Measurements from ENCODE around the gene EME1.
"Not testable (repeated sequence)": the region's sequence is repeated elsewhere in the genome, so short reads cannot be mapped to it uniquely, and the experiment has no call there.

Gene EME1

GRCh38 chr17:50372758-50373556 is at the start of gene EME1, which contains the start of gene MRPL27:
EME1 (plus strand) TSS chr17:50373229; CDS start chr17:50375209, 1,980 bp downstream.
MRPL27 (minus strand) TSS chr17:50373184; CDS start chr17:50373170, 14 bp downstream.
- DNase-seq (ENCODE audit: low read depth in 2 of 2), result peak; percentile 71 to 75

DNA sequence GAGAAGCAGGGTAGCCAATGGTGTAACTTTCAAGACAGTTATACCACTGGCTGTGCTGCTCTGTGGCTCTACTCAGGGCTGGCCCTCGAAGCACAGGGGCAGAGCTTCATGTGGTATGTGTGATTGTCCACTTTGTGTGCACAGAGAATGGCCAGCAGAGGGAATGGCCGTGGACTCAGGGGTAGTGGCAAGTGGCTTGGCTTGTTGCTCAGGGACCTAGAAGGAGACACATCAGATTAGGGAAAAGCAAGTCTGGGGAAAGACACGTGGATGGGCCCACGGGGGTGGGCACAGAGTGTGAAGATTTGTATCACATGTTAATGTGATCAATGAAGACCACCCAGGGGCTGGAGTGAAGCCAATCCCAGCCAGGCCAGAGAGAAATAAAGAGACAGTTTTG is 47.1 kb upstream of the EME1 start:
- no peak for DNase-seq (ENCODE audit: low read depth in 2 of 2)

- DNase-seq (ENCODE audit: low read depth in 2 of 2), result no peak
Observed at GRCh38 chr17:50326831-50327364, 46.1 kb upstream of the EME1 start.

DNA sequence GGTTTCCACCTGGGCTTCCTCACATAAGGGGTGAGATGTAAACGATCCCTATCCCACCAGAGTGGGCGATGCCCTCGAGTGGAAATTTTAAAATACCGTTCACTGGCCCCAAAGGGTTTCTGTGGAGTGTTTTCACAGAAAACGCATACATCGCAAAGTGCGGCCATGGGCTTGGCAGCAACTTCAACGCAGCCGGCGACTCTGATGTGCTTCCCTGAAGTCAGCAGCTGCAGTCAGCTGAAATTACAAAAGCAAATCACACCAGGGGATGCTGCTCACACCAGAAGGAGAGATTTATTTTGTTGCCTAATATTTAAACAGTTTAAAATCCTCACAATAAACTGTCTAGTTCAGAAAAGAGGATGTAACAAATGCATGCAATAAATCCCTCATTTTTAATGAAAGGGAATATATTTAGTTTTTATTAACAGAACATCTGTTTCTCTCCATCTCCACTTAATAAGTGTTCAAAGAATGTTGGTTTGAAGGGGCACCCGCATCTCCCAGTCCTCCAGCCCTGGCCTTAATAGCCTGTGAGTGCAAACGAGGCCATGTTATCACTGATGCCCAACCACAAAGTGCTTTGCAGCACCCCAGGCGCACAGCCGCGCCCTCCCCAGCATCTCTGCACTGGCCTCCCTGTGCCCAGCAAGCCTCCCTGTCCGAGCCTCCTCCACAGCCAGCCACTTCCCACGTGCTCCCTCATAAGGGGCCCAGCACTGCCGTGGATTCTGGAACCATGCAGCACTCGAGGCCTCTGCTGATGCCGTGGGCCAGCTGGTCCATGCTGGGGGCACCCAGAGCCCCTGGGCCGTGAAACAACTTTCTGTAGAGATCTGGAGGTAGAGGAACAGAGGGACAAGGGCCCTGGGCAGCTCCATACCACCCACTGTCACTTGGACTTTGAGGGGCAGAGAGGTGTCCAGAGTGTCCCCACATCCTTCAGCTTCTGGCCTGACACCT is 44.4 kb upstream of the EME1 start:
- DNase-seq (ENCODE audit: low read depth in 2 of 2), result no peak

GRCh38 chr17:50329716-50330115 is 43.3 kb upstream of the EME1 start:
- no peak for DNase-seq (ENCODE audit: low read depth in 2 of 2)

- DNase-seq (ENCODE audit: low read depth in 2 of 2), result no peak
Observed at GRCh38 chr17:50330151-50330775, 42.8 kb upstream of the EME1 start.

- DNase-seq (ENCODE audit: low read depth in 2 of 2), result peak in 1 of 2 donors; percentile 28
Observed at GRCh38 chr17:50331085-50331791, 41.8 kb upstream of the EME1 start.

- DNase-seq (ENCODE audit: low read depth in 2 of 2), result no peak
Observed at GRCh38 chr17:50332196-50332595, 40.8 kb upstream of the EME1 start.

GRCh38 chr17:50333291-50334057 is 39.6 kb upstream of the EME1 start:
- DNase-seq (ENCODE audit: low read depth in 2 of 2), result not testable (repeated sequence)

GRCh38 chr17:50337956-50338355 is 35.1 kb upstream of the EME1 start:
- DNase-seq (ENCODE audit: low read depth in 2 of 2), result no peak

DNA sequence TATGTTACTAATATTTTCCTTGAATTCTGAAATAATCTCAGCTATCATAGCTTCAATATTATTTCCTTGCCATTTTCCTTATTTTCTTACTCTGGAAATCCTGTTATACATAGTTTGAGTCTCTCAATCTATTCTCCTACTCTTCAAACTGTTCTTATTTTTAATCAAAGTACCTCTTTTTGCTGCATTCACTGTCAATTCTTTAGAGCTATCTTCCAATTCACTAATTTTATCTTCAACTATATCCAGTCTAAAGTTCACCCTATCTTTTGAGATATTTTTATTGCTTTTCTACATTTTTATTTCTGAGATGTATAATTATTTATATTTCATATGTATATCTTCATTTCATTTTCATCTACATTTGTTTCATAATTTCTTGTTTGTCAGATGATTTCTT is 34.4 kb upstream of the EME1 start:
- DNase-seq (ENCODE audit: low read depth in 2 of 2), result no peak

- no peak for DNase-seq (ENCODE audit: low read depth in 2 of 2)
Observed at GRCh38 chr17:50339381-50339780, 33.6 kb upstream of the EME1 start.

GRCh38 chr17:50344731-50345365 is 28.2 kb upstream of the EME1 start:
- no peak for DNase-seq (ENCODE audit: low read depth in 2 of 2)

DNA sequence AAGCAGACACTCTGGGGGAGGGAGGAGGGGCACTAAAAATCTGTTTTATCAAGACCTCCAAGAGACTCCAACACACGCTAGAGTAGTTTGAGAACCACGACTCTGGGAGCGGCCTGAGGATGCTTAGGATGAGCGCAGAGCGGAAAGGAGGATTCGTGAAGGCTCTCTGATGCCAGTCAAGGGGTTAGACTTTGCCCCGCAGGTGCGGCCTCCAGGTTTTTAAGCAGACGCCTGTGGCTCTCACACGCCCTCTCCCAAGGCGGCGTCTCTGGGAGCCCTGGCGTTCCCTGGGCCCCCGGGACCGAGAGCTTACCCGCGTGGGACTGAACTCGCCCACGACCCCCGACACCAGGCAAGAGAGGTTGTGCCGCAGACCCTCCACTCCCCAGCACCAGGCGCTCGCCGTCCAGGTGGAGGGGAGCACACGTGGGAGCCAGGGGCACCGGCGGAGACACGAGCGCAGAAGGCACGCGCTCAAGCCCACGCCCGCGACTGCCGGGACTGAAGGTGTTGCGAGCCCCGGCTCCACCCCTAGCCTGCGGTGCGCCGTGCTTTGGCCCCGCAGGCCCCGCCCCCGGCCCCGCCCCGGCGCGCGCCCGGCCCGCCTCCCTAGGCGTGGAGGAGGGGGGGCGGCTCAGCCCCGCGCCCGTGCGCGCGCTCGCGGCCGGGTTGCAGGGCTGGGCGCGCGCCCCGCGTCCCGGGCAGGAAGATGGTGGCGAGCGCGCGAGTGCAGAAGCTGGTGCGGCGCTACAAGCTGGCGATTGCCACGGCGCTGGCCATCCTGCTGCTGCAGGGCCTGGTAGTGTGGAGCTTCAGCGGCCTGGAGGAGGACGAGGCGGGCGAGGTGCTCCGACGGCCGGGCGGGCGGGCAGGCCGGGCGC is 27.4 kb upstream of the EME1 start, which contains the start of gene XYLT2:
Gene XYLT2 (plus strand): TSS at position 695 of the 881 bp plus-strand sequence. CDS start 15 bp downstream, at position 710.
- peak; percentile 85 to 87 for DNase-seq (ENCODE audit: low read depth in 2 of 2)

DNA sequence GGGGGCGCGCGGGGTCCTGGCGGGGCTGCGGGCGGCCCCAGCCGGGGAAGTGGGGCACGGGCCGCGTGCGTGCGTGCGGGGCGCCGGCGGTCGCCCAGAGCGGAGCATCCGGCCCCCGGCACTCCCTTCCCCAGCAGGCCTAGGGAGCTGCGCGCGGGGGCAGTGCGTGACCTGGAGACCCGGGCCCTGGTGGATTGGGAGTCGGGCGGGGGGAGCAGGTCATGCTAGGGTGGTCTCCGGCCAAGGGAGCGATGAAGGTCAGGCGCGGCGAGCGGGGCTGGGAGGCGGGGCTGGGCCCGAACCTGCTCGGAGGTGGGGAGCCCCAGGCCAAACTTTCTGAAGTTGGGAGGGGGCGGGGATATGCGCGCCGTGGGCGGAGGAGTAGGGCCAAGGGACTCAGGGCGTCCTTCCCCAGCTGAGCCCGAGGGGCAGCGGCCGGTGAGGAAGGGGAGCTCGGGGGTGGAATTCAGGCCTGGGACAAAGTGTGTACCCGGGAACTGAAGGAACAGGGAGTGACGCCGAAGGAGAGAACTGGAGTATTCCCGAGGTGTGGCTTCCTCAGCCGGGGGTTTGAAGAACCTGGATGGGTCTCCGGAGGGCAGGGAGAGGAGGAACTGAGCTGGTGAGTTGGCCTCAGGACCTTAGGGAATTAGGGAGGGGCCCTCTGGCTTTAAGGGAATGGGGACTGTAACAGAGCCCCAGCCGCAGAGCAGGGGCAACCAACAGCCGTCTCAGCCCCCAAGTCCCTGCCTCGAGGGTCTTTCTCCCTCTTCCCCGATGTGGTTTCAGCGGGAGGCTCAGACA is 26.5 kb upstream of the EME1 start:
- DNase-seq (ENCODE audit: low read depth in 2 of 2), result peak; percentile 26 to 37

DNA sequence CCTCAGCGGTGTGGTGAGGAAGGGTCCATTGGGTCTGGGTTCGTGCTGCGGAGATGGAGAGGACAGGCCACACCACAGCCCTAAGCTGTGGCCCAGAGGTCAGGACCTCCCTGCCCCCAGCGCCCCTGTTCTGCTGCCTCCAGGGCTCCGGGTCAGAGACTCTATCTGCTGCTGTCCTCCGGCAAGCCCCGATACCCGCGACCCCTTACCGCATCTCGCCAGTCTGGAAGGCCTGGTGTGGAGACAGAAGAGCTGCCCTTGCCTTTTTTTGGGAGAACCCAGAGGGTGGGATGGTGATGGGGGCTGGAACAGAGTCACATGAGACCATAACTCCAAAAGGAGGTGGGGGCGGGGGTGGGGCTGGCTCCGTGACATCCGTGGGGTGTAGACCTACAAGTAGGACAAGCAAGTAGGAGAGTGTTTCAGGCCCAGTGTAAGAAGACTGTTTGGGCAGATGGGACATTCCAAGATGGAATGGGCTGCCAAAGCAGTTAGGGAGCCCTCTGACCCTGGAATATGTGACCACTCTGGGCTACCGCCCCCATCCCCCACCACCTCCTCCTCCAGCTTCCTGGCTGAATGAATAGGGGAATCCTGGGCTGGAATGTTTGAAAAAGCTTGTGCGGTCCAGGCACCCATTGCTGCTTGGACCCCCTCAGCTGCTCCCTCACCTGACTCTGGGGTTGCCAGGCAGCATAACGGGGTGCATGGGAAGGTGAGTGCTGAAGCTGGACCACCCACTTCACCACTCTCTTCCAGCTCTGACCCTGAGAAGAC is 25.7 kb upstream of the EME1 start:
- DNase-seq (ENCODE audit: low read depth in 2 of 2), result no peak

- no peak for DNase-seq (ENCODE audit: low read depth in 2 of 2)
Observed at GRCh38 chr17:50347894-50348291, 25.1 kb upstream of the EME1 start.

Measured in stimulated activated CD8-positive, alpha-beta memory T cell treated with anti-CD3 and anti-CD28 coated beads, Interleukin-15, amount 100 ng/mL, for 48 hours (primary cell).